Pancreas (tissue), 10 donors: ENCODE results near the gene DAB2. TPM values are rescaled to one million over a fixed set of nuclear protein-coding genes. Genes with fewer than 3 reads are reported as not detected.

ENCODE experiments used
- ATAC-seq, 4 donors: fragments of 200-7000 bp; cut with Tn5 transposase; one replicate each; pipeline versions ENCODE4 v1.8.0 to v1.9.1; 2020; ENCODE audit warnings: mild to moderate bottlenecking in 4 of 4, moderate library complexity in 4 of 4
- DNase-seq, 6 donors: peaks; one replicate each; pipeline ENCODE4 v3.0.0-alpha.2; 2020
- FAIRE-seq: peaks from 2 replicates; lab custom pipeline; 2012; peaks lifted over from hg19 to GRCh38; lab: Jason Lieb, UNC
- H3K27ac ChIP-seq, 4 donors: fragments of 200-600 bp; sonication (generic); 1 replicate in 3 of 4; 2 replicates in 1 of 4; pipeline versions ENCODE4 v1.5.0 to v1.8.0; 2020
- H3K27me3 ChIP-seq, 4 donors: fragments of 200-600 bp; one replicate each; pipeline ENCODE4 v1.8.0; 2021
- H3K36me3 ChIP-seq, 3 donors: fragments of 200-600 bp; sonication (generic) in 1 of 3; one replicate each; pipeline versions ENCODE4 v1.5.0 to v1.8.0; 2020 to 2021
- H3K4me1 ChIP-seq, 3 donors: fragments of 200-600 bp; one replicate each; pipeline ENCODE4 v1.8.0; 2021
- H3K4me3 ChIP-seq, 4 donors: fragments of 200-600 bp; sonication (generic) in 2 of 4; one replicate each; pipeline versions ENCODE4 v1.5.0 to v1.8.0; 2020 to 2021
- H3K9me3 ChIP-seq, 4 donors: fragments of 200-600 bp; one replicate each; pipeline ENCODE4 v1.8.0; 2021
- WGBS, 2 donors: extraction: QIAGEN DNeasy Blood & Tissue Kit; methylation state at CpG; one replicate each; pipeline ENCODE4 v1.1.7; 2013; 5-methylcytosine and 5-hydroxymethylcytosine counted together
- intact Hi-C, 3 donors: fragments of 100-400 bp; cut with DNase I; formaldehyde crosslinking; loops; one replicate each; pipeline versions ENCODE4 v1.11.1 to v1.14.2; 2022
- polyA plus RNA-seq, 2 donors: library from polyadenylated mRNA; stranded (reverse); fragments of 200-250 nt; gene quantifications; one replicate each; pipeline ENCODE4 v1.2.3, GENCODE V29; 2013
- total RNA-seq, 6 donors: library from RNA; stranded (reverse); fragmentation: NEBNext Ultra II Directional in 4 of 6; extraction: Animal tissue kit (Norgen Biotek cat#: 25700) in 4 of 6; gene quantifications; one replicate each; pipeline versions ENCODE4 v1.2.1 to v1.2.4, GENCODE V29; 2021 to 2023
- TF ChIP-seq, protein P1 (sequence below), 4 donors: fragments of 200-600 bp; sonication (generic) in 3 of 4; IDR thresholded peaks; one replicate each; pipeline versions ENCODE4 v1.5.0 to v1.8.0; 2021; ENCODE audit warnings: antibody characterized with exemption in 4 of 4
- donor health status: healthy with polysubstance abuse.
- donor health status: DM: no; HTN: no; CAD: no; lungs with moderate emphysema.
- donor health status: DM: no; HTN: no; CAD: no.
- donor health status: control.
- donor health status: control.
- donor health status: Bipolar disorder and iron deficiency.
- donor health status: DM: yes; HTN: yes; CAD: no.
- donor health status: DM: no; HTN: no; CAD: no.
- donor health status: DM: no; HTN: no; CAD: no.
- donor health status: DM: yes; HTN: yes; CAD: no.

DAB2 gene
- total and polyA plus RNA-seq, 8 donors = 12.0 to 53.3 (median 27.2) TPM

GRCh38 chr5:39390945-39391344 is 33.8 kb downstream of the DAB2 start:
- DNase-seq (no peak), FAIRE-seq (no peak), ATAC-seq (no peak)
- no peaks in the 10 kb centered on the region for H3K9me3 ChIP-seq
- TF ChIP-seq, protein P1, sequence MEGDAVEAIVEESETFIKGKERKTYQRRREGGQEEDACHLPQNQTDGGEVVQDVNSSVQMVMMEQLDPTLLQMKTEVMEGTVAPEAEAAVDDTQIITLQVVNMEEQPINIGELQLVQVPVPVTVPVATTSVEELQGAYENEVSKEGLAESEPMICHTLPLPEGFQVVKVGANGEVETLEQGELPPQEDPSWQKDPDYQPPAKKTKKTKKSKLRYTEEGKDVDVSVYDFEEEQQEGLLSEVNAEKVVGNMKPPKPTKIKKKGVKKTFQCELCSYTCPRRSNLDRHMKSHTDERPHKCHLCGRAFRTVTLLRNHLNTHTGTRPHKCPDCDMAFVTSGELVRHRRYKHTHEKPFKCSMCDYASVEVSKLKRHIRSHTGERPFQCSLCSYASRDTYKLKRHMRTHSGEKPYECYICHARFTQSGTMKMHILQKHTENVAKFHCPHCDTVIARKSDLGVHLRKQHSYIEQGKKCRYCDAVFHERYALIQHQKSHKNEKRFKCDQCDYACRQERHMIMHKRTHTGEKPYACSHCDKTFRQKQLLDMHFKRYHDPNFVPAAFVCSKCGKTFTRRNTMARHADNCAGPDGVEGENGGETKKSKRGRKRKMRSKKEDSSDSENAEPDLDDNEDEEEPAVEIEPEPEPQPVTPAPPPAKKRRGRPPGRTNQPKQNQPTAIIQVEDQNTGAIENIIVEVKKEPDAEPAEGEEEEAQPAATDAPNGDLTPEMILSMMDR (IDR thresholded peaks at IDR 0.05) = no peak
- WGBS, 2 donors = 82 to 88% methylated on average over 3 of the region's 3 CpGs
- intact Hi-C loops = no loop called here
- no peak overlapping the region for H3K4me3 ChIP-seq
- no peaks in the 10 kb centered on the region for H3K4me1 ChIP-seq
- H3K36me3 ChIP-seq = peaks cover 0 to 38% (median 0%) of the 10 kb centered on the region in 3 donors
- H3K27me3 ChIP-seq = no peaks in the 10 kb centered on the region
- H3K27ac ChIP-seq = no peak overlapping the region

DNA sequence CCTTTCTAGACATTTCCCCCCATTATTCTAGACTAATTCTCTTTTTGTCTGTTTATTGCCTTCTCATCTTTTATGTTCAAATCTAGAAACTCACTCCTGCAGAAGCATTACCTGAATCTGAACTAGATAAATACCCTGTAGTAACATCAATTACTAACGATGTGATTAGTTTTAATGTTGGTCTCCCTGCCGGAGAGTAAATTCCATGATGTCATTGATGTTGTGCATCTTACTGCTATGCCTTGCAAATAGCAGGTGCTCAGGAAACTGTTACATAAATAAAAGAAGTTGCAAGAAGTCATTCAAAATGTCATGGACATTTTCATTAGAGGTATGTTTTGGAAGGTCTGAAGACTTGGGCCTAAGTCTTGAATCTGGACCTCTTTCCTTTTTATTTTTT is 37.5 kb downstream of the DAB2 start:
- TF ChIP-seq, protein P1 (IDR thresholded peaks at IDR 0.05) = no peak
- Histone ChIP-seq H3K27ac (no peak overlapping the region), H3K4me3 (no peak overlapping the region), H3K9me3 (no peaks in the 10 kb centered on the region), H3K36me3 (peaks cover 0 to 25% (median 0%) of the 10 kb centered on the region in 3 donors), H3K4me1 (no peaks in the 10 kb centered on the region), H3K27me3 (no peaks in the 10 kb centered on the region)
- 81 to 84% methylated on average over 2 of the region's 2 CpGs for WGBS, 2 donors
- FAIRE-seq = no peak
- no peak for DNase-seq
- intact Hi-C loops = no loop called here
- no peak for ATAC-seq

DNA sequence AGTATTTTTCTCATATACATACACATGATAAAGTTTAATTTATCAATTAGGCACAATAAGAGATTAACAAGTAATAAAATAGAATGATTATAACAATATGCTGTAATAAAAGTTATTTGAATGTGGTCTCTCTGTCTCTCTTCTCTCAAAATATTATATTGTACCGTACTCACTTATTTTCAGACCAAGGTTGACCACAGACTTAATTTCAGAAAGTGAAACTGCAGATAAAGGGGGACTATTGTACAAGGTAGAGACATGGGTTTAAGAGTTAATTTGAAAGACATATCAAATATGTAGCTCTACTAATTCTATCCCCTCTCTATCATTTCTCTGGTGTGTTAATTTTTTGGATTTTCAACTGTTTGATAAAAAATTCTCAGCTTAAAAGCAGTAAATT is 40.5 kb downstream of the DAB2 start:
- Histone ChIP-seq H3K27ac (no peak overlapping the region), H3K9me3 (no peaks in the 10 kb centered on the region), H3K4me3 (no peak overlapping the region), H3K4me1 (no peaks in the 10 kb centered on the region), H3K27me3 (no peaks in the 10 kb centered on the region), H3K36me3 (peaks cover 0 to 8% (median 0%) of the 10 kb centered on the region in 3 donors)
- WGBS, 2 donors = 77 to 92% methylated on average over 1 of the region's 1 CpG
- TF ChIP-seq, protein P1 (IDR thresholded peaks at IDR 0.05) = no peak
- no peak for DNase-seq
- no peak for ATAC-seq
- intact Hi-C loops = no loop called here
- FAIRE-seq = no peak

DNA sequence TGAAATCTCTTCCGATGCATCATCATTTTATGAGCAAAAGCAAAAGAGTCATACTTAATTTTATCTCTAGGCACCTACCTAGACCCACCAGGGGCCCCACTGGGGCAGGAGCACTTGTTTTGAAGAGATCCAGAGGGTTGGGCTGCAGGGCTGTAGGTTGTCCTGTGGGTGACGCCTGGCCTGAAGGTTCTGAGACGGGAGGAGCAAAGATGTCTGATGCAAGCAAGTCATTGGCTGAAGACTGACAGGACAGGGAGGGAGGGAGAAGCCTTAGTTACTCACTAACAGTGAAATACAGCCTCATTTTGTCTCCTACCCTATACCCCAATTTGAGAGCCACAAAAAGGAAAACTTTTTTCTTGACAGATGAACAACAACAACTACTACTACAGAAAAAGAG is 43.4 kb downstream of the DAB2 start:
- TF ChIP-seq, protein P1 (IDR thresholded peaks at IDR 0.05) = no peak
- intact Hi-C loops = no loop called here

DNA sequence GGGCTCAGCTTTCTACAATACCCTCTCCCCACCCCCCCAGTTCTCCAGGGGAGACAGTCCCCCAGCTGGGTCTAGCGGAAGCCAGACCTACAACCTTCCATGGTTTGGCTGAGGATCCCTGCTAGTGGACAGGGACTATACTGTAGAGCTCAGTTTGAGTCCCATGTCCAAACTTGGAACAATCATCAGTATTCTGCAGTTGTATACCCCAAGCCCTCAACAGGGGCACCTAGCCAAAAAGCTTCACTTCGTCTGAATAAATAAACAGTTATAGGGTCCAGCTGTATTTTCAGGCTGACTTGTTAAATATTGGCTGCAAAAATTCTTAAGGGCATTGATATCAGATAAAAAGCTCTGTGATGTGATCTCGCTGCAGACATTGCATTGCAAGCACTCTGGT is 45.1 kb downstream of the DAB2 start:
- intact Hi-C loops = loop anchor here in 2 of 3 donors (5.0 kb wide), 1 partner anchor 168 kb away; no protein-coding TSS in a partner anchor

More for the DNA sequence above, 43.4 kb downstream of the DAB2 start:
- Histone ChIP-seq H3K36me3 (no peaks in the 10 kb centered on the region), H3K27ac (no peak overlapping the region), H3K9me3 (no peaks in the 10 kb centered on the region), H3K4me3 (no peak overlapping the region), H3K4me1 (no peaks in the 10 kb centered on the region), H3K27me3 (no peaks in the 10 kb centered on the region)
- FAIRE-seq = no peak
- DNase-seq = no peak
- ATAC-seq = no peak
- 62 to 68% methylated on average over 3 of the region's 3 CpGs for WGBS, 2 donors

More for the DNA sequence above, 45.1 kb downstream of the DAB2 start:
- FAIRE-seq = no peak
- WGBS, 2 donors = 54 to 76% methylated on average over 3 of the region's 3 CpGs
- TF ChIP-seq, protein P1 (IDR thresholded peaks at IDR 0.05) = no peak
- Histone ChIP-seq H3K27me3 (no peaks in the 10 kb centered on the region), H3K4me1 (no peaks in the 10 kb centered on the region), H3K9me3 (no peaks in the 10 kb centered on the region), H3K4me3 (no peak overlapping the region), H3K27ac (no peak overlapping the region), H3K36me3 (no peaks in the 10 kb centered on the region)
- no peak for ATAC-seq
- DNase-seq = no peak
